HG02973 (cell line): ENCODE data around the gene EEIG2.
"Not testable (repeated sequence)": the region's sequence is repeated elsewhere in the genome, so short reads cannot be mapped to it uniquely, and the experiment has no call there.

Experiments
- ATAC-seq: cut with Tn5 transposase; IDR thresholded peaks from one replicate; pipeline ENCODE4 v1.9.1; 2021; ENCODE audit warnings: moderate library complexity; ENCODE audit not compliant: unreplicated experiment

The EEIG2 gene

GRCh38 chr1:108547493-108547892 lies 12.4 kb upstream of the EEIG2 start:
- ATAC-seq = not testable (repeated sequence)

DNA sequence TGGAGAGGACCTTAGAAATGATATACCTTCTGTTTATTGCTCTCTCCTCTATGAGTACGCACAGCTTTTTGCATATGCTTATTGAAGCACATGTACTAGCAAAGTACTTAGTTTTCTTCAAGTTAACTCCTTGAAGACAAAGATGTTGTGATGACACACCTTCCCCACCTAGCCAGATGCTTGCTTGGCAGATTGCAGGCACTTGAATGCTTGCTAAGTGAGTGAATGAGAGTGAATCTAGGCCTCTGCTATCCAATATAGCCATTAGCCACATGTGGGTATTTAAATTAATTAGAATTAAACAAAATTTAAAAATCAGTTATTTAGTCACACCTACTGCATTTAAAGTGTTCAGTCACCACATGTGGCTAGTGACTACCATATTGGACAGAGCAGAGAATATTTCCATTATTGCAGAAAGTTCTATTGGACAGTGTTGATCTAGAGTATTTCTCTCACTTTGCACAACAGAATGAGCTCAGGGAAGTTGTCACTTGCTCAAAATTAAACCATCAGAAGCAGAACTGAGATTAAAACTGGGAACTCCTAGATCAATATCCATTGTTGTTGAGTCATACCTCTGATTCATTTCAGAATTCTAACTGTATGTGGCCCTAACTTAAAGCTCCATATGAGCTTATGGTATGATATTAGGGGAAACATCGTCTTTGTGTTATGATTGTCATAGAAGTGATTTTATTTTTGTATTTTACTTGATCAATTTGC lies 8.6 kb upstream of the EEIG2 start:
- peak; percentile 95 for ATAC-seq

GRCh38 chr1:108553905-108554304 lies 6.0 kb upstream of the EEIG2 start:
- no peak for ATAC-seq

DNA sequence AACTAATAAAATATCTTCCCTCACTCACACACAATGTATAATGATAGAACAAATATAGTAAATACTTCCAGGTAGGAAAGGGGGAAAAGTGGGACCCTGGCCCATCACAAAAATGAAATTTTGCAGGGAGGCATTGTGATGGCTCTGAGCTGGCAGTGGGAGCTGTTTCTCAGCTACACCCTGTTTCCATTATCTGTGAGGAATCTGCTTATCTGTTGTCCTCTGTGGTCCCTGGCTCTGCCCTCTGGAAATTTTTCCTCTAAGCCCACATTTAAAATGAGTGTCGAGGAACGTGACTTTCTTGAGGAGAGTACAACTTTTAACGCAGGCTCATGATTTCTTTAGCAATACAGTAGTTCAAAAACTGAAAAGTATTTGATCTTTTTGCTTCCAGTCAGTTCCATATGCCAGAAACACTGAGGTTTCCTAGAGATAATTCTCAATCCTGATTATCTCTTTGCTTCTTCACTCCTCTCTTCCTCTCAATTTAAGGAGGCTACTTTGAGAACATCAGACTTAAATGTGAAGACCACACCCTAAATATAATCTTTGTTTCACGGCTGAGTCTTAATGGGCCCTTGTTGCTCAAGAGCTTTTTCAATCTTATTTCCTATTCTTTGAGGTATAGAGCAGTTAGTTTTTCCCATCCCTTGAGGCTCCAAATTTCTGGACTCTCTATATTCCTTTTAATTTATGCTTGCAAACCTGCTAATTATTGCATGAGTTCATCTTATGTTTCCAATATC lies 5.0 kb upstream of the EEIG2 start:
- no peak for ATAC-seq

GRCh38 chr1:108556066-108556465 lies 3.8 kb upstream of the EEIG2 start:
- no peak for ATAC-seq

GRCh38 chr1:108556499-108556898 lies 3.4 kb upstream of the EEIG2 start:
- no peak for ATAC-seq

DNA sequence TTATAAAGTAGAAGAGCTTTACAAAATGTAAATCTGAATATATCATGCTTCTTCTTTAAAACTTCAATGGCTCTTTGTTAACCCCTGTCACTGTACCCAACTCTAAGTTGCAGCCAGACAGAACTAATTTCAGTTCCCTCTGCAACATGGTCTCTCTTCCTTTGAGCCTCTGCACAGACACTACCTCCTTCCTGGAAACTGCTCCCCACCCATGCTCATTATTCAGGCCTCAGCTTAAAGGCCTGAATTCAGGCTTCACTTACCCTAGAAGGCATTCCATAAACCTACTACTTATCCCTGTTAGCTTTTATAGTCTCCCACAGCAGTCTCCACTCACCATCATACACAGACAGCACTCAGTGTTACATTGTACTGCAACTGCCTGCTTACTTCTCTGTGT lies 2.6 kb upstream of the EEIG2 start:
- peak; percentile 25 for ATAC-seq

DNA sequence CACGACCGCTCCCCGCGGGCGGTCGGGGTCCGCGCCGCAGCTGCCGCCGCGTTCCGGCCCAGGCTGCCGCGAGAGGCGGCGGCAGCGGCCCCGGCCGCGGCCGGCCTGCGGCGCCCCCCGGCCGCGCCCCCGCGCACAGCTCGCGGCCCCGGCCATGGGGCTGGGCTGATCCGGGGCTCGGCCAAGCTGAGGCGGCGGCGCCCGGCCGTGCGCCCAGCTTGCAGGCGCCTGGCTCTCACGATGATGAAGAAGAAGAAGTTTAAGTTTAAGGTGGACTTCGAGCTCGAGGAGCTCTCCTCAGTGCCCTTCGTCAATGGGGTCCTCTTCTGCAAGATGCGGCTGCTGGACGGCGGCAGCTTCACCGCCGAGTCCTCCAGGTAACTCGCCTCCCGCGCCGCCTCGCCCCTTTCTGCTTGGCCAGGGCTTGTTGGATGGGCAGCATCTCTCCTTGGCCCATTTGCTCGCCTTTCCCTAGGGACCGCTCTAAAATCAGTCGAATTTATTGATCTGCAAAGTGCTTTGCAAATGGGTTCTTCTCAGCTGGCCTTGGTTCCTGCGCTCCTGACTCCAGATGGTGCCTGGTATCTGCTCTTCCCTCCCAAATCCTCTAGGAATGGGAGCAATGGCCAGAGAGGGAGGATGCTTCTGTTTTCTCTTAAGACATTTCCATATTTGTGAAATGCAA lies 431 bp downstream of the EEIG2 start:
- peak; percentile 23 for ATAC-seq

GRCh38 chr1:108560874-108561459 lies 1.1 kb downstream of the EEIG2 start:
- peak; percentile 34 for ATAC-seq

DNA sequence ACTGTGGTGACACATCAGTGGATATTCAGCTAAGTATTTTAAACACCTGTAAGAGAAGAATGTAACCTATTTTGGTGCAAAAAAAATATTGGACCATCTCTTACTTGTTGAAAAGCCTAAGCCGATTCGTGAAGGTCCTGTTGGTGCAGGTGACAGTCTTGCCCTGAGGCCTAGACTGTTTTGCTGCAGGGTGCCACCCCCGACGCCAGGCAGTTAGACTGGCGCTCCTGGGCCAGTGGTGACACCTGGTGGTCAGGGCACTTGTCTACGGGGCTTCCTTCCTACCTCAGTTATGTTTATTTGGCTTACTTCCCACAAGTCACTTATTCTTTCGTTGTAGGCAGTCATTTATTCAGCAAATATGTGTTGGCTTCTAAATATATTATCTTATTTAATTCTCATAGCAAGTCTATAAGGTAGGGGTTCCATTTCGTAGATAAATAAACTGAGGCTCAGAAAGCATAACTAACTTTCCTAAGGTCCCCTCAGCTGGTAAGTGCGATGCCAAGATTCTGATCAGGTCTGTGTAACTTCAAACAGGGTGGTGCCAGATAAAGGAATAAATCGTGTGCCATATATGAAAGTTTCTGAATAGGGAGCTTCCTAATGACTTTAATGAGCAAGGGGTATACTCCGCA lies 1.9 kb downstream of the EEIG2 start:
- ATAC-seq = peak; percentile 38

DNA sequence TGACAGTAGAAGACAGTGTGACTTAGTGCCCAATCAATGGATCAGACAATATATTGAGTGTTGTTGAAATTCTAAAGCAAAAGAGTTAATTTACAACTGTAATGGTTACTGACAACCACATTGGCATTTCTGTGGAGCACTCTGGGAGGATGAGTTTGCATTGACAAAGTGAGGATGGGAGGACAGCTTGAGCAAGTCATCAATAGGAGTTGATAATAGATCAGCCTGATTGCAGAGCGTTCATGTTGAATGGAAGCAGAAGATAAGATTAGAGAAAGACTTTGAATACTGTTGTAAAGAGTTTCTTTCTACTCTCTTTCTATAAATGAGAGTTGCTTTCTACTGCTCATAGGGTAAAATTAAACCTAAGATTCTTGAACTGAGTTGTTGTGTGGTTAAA lies 3.9 kb downstream of the EEIG2 start:
- no peak for ATAC-seq

DNA sequence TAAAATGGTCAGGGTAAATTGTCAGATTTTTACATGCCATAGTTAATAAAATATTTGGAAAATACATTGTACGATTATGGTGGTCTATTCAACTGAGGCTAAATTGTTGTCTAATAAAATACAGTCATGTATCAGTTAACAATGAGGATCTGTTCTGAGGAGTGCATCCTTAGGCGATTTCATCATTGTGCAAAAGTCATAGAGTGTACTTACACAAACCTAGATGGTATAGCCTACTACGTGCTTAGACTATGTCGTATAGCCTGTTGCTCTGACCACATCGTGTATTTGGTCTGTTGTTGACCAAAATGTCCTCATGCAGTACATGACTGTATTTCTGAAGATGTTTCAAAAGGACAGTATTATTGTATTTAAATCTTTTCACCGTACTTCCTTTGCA lies 5.2 kb downstream of the EEIG2 start:
- no peak for ATAC-seq

GRCh38 chr1:108565512-108565911 lies 5.6 kb downstream of the EEIG2 start:
- ATAC-seq = no peak

DNA sequence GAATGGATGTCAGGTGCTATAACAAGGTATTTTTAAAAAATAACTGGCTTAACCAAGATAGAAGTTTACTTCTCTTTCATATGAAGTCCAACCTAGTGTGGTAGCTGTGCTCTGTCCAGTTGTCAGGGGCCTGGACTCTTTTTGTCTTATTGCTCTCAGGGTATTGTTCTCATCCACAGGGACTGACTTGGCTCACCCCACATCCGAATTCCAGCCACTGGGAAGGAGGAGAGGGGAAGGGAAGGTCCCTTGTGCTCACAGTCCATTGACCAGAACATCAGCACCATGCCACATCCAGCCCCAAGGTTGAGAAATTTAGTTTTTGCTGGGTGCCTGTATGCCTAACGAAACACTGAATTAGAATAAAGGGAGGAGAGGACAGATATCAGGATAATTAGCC lies 8.7 kb downstream of the EEIG2 start:
- ATAC-seq = no peak

- no peak for ATAC-seq
Measured at GRCh38 chr1:108569097-108569728, 9.3 kb downstream of the EEIG2 start.

DNA sequence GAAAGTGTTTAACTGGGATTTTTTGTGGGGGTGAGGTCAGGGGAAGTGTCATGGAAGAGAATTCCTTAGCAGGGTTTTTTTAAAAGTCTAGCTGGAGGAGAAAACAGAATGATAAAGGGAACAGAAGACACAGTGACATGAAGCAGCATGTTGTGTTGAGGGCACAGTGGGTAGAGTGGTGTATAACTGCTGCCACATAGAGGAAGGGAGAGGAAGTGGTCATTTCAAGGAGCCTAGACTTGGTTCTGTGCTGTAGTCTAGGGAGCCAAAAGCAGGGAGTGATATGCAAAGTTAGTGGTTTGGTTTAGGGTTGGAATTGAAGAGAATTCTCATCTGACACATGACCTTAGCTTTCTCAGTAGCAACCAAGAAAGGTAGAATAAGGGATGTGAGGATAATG lies 10.2 kb downstream of the EEIG2 start:
- peak; percentile 94 for ATAC-seq

DNA sequence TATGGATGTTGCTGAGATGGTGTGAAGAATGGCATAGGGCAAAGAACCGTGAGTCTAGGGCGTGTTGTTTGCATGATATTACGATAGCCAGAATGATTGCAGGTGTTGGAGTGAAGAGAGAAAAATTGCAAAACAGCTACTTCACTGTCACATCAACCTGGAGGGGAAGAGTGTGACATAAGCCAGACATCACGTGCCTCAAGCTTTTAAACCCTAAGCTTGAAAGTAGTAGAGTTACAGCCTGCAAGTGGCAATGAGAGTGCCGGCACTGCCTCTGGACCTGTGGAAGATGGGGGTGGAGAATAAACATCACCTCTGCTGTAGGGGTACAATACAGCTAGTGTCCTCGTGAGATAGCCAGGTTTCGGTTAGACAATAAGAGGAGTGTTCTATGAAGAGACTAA lies 11.1 kb downstream of the EEIG2 start:
- no peak for ATAC-seq

DNA sequence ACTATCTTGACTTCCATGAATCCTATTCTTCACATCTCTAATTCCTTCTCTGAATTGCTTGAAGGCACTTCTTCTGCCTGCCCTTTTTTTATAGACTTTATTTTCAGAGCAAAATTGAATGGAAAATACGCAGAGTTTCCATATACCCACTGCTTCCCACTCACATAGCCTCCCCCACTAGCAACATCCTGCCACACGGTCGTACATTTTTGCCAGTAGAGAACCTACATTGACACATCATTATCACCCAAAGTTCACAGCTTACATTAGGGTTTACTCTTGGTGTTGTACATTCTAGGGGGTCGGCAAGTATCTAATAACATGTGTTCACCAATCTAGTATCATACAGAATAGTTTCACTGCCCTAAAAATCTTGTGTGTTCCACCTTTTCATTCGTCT lies 12.3 kb downstream of the EEIG2 start:
- ATAC-seq = no peak

- ATAC-seq = no peak
Measured at GRCh38 chr1:108573183-108573582, 13.3 kb downstream of the EEIG2 start.

- no peak for ATAC-seq
Measured at GRCh38 chr1:108574008-108574407, 14.1 kb downstream of the EEIG2 start.

- ATAC-seq = no peak
Measured at GRCh38 chr1:108575375-108575774, 15.5 kb downstream of the EEIG2 start.
